H9 (cell line): ENCODE data around the gene PAQR9. TPM values are rescaled to one million over a fixed set of nuclear protein-coding genes. Genes with fewer than 3 reads are reported as not detected.
A peak's percentile ranks its signal among the peaks of the same experiment; 100 is the strongest.

Experiments used
- DNase-seq: peaks from one replicate; pipeline ENCODE4 v3.0.0-alpha.2; 2017
- H2AFZ ChIP-seq: one replicate; pipeline ENCODE4 v1.6.1; 2013; ENCODE audit warnings: mild to moderate bottlenecking, low read length, control low read depth, moderate library complexity
- H2AK5ac ChIP-seq: 2 replicates; pipeline ENCODE4 v1.6.1; 2013; ENCODE audit warnings: low read length, control low read depth, mixed read lengths; ENCODE audit not compliant: insufficient read length
- H2BK120ac ChIP-seq: one replicate; pipeline ENCODE4 v1.6.1; 2013; ENCODE audit warnings: low read depth, mild to moderate bottlenecking, low read length, control low read depth, inconsistent platforms; ENCODE audit not compliant: poor library complexity, severe bottlenecking
- H2BK12ac ChIP-seq: 2 replicates; pipeline ENCODE4 v1.6.1; 2013; ENCODE audit warnings: low read length, control low read depth, mixed read lengths, low read depth; ENCODE audit not compliant: insufficient read length
- H2BK15ac ChIP-seq: 2 replicates; pipeline ENCODE4 v1.6.1; 2013; ENCODE audit warnings: low read depth, low read length, control low read depth
- H2BK20ac ChIP-seq: one replicate; pipeline ENCODE4 v1.6.1; 2013; ENCODE audit warnings: low read depth, mild to moderate bottlenecking, low read length, control low read depth, inconsistent platforms; ENCODE audit not compliant: poor library complexity, severe bottlenecking
- H2BK5ac ChIP-seq: 2 replicates; pipeline ENCODE4 v1.6.1; 2013; ENCODE audit warnings: low read length, control low read depth, mixed read lengths; ENCODE audit not compliant: insufficient read length
- H3K14ac ChIP-seq: 2 replicates; pipeline ENCODE4 v1.6.1; 2013; ENCODE audit warnings: low read length, control low read depth; ENCODE audit not compliant: insufficient read depth
- H3K18ac ChIP-seq: 2 replicates; pipeline ENCODE4 v1.6.1; 2013; ENCODE audit warnings: low read depth, mild to moderate bottlenecking, mixed read lengths, low read length, control low read depth; ENCODE audit not compliant: insufficient read length
- H3K23ac ChIP-seq: 2 replicates; pipeline ENCODE4 v1.6.1; 2013; ENCODE audit warnings: low read length, control low read depth, mixed read lengths, low read depth; ENCODE audit not compliant: insufficient read length
- H3K23me2 ChIP-seq: 2 replicates; pipeline ENCODE4 v1.6.1; 2013; ENCODE audit warnings: low read depth, mild to moderate bottlenecking, mixed read lengths, low read length, control low read depth; ENCODE audit not compliant: insufficient read length, poor library complexity, severe bottlenecking
- H3K27ac ChIP-seq: 2 replicates; pipeline ENCODE4 v1.5.1; 2013; ENCODE audit warnings: low read length, control low read depth, mixed read lengths, low read depth; ENCODE audit not compliant: insufficient read length
- H3K27me3 ChIP-seq: 2 replicates; pipeline ENCODE4 v1.6.1; 2013; ENCODE audit warnings: low read length, control low read depth, inconsistent platforms; ENCODE audit not compliant: insufficient read depth
- H3K4ac ChIP-seq: 2 replicates; pipeline ENCODE4 v1.6.1; 2013; ENCODE audit warnings: low read depth, mild to moderate bottlenecking, control low read depth, inconsistent platforms, low read length, moderate library complexity
- H3K4me1 ChIP-seq: 2 replicates; pipeline ENCODE4 v1.6.1; 2013; ENCODE audit warnings: low read length, control low read depth, inconsistent platforms; ENCODE audit not compliant: insufficient read depth
- H3K4me2 ChIP-seq: 2 replicates; pipeline ENCODE4 v1.6.1; 2013; ENCODE audit warnings: low read length, control low read depth, mixed read lengths; ENCODE audit not compliant: insufficient read length, insufficient read depth
- H3K56ac ChIP-seq: 2 replicates; pipeline ENCODE4 v1.6.1; 2013; ENCODE audit warnings: low read depth, mild to moderate bottlenecking, mixed read lengths, low read length, control low read depth; ENCODE audit not compliant: insufficient read length
- H3K79me1 ChIP-seq: 2 replicates; pipeline ENCODE4 v1.6.1; 2013; ENCODE audit warnings: low read depth, mild to moderate bottlenecking, moderate library complexity, low read length, control low read depth, inconsistent platforms; ENCODE audit not compliant: insufficient read depth, poor library complexity, severe bottlenecking
- H3K79me2 ChIP-seq: 2 replicates; pipeline ENCODE4 v1.6.1; 2013; ENCODE audit warnings: low read length, control low read depth, inconsistent platforms; ENCODE audit not compliant: insufficient read depth
- H3K9ac ChIP-seq: 2 replicates; pipeline ENCODE4 v1.6.1; 2013; ENCODE audit warnings: low read length, control low read depth, mixed read lengths; ENCODE audit not compliant: insufficient read length; ENCODE audit errors: extremely low read depth
- H3K9me3 ChIP-seq: one replicate; pipeline ENCODE4 v1.6.1; 2013; ENCODE audit warnings: low read depth, low read length, inconsistent platforms; ENCODE audit not compliant: control insufficient read depth
- H3T11ph ChIP-seq: one replicate; pipeline ENCODE4 v1.6.1; 2013; ENCODE audit warnings: mild to moderate bottlenecking, low read length, control low read depth, inconsistent platforms
- H4K20me1 ChIP-seq: one replicate; pipeline ENCODE4 v1.6.1; 2013; ENCODE audit not compliant: control insufficient read depth, insufficient read length, insufficient read depth
- H4K5ac ChIP-seq: 2 replicates; pipeline ENCODE4 v1.6.1; 2013; ENCODE audit warnings: low read depth, mild to moderate bottlenecking, mixed read lengths, low read length, control low read depth; ENCODE audit not compliant: insufficient read length
- H4K8ac ChIP-seq: replicated peaks from 2 replicates; pipeline ENCODE4 v1.6.1; 2013; ENCODE audit warnings: low read length, control low read depth, mixed read lengths, low read depth; ENCODE audit not compliant: insufficient read length
- H4K91ac ChIP-seq: 2 replicates; pipeline ENCODE4 v1.6.1; 2013; ENCODE audit warnings: low read depth, mild to moderate bottlenecking, moderate library complexity, mixed read lengths, low read length, control low read depth; ENCODE audit not compliant: insufficient read length
- H3K27ac Mint-ChIP-seq, 3 experiments: 2 replicates in 2 of 3; 3 replicates in 1 of 3; pipeline ENCODE4 v1.8.0; 2020 to 2021; ENCODE audit warnings: mixed read lengths in 3 of 3, mild to moderate bottlenecking in 1 of 3, moderate library complexity in 1 of 3
- H3K27me3 Mint-ChIP-seq: 2 replicates; pipeline ENCODE4 v1.8.0; 2021; ENCODE audit warnings: low read depth, mild to moderate bottlenecking, moderate library complexity, mixed read lengths
- H3K36me3 Mint-ChIP-seq, 3 experiments: 2 replicates in 2 of 3; 3 replicates in 1 of 3; pipeline ENCODE4 v1.8.0; 2020 to 2021; ENCODE audit warnings: low read depth in 3 of 3, mixed read lengths in 3 of 3; ENCODE audit not compliant: insufficient read depth in 1 of 3
- H3K4me1 Mint-ChIP-seq, 2 experiments: 2 replicates each; pipeline ENCODE4 v1.8.0; 2020; ENCODE audit warnings: mixed read lengths in 2 of 2
- H3K4me3 Mint-ChIP-seq, 2 experiments: 2 replicates in 1 of 2; 3 replicates in 1 of 2; pipeline ENCODE4 v1.8.0; 2020 to 2021; ENCODE audit warnings: mild to moderate bottlenecking in 2 of 2, mixed read lengths in 2 of 2, moderate library complexity in 1 of 2
- H3K9me3 Mint-ChIP-seq, 2 experiments: 2 replicates in 1 of 2; 3 replicates in 1 of 2; pipeline ENCODE4 v1.8.0; 2020; ENCODE audit warnings: mild to moderate bottlenecking in 2 of 2, mixed read lengths in 2 of 2, moderate library complexity in 1 of 2
- WGBS: extraction: QIAGEN DNeasy Blood & Tissue Kit; methylation state at CpG from one replicate; pipeline ENCODE4 v1.1.7; 2013; ENCODE audit warnings: missing lambda C conversion rate, low lambda C conversion rate, mixed read lengths; ENCODE audit not compliant: insufficient read length; ENCODE audit errors: extremely low coverage; 5-methylcytosine and 5-hydroxymethylcytosine counted together
- total RNA-seq: library from RNA; stranded (reverse); gene quantifications from 2 replicates; pipeline ENCODE4 v1.2.1, GENCODE V29; 2021
- TF ChIP-seq, protein P1 (sequence below): fragments of 200-600 bp; sonication (generic); conservative IDR thresholded peaks from 3 replicates; pipeline ENCODE4 v1.8.0; 2021; ENCODE audit warnings: antibody characterized with exemption, mild to moderate bottlenecking

PAQR9 gene
- total RNA-seq, 1 experiment from 2014 or later, result 2.3 TPM

- Mint-ChIP-seq H3K4me3 (peak overlapping the region; percentile 90 to 96), H3K36me3 (peaks cover 0 to 2% (median 0%) of the 10 kb centered on the region in 3 experiments; a peak in 2 of 7 replicates), H3K27ac (peak overlapping the region; percentile 11 to 99 (median 11); a peak in 2 of 7 replicates), H3K9me3 (no peaks in the 10 kb centered on the region), H3K27me3 (no peaks in the 10 kb centered on the region), H3K4me1 (peaks cover 21 to 25% of the 10 kb centered on the region in 2 experiments)
- H3K4me2 ChIP-seq, result peak overlapping the region; percentile 98
- no peak overlapping the region for H2BK20ac ChIP-seq
- no peak overlapping the region for H3K14ac ChIP-seq
- H3K23ac ChIP-seq, result no peak overlapping the region
- no peak overlapping the region for H3K18ac ChIP-seq
- H2AFZ ChIP-seq, result no peak overlapping the region
- no peak overlapping the region for H2BK15ac ChIP-seq
- H2AK5ac ChIP-seq, result no peak overlapping the region
- H3K27me3 ChIP-seq, result no peaks in the 10 kb centered on the region
- no peaks in the 10 kb centered on the region for H3K79me1 ChIP-seq
- WGBS, result no CpG with 5 or more reads among the region's 4 CpGs
- no peak overlapping the region for H3K4ac ChIP-seq
- no peak overlapping the region for H3K27ac ChIP-seq
- H4K20me1 ChIP-seq, result no peaks in the 10 kb centered on the region
- H2BK5ac ChIP-seq, result no peak overlapping the region
- no peak for DNase-seq
- peaks cover 14% of the 10 kb centered on the region for H3K23me2 ChIP-seq
- H4K8ac ChIP-seq, result no peak overlapping the region
- no peaks in the 10 kb centered on the region for H3K4me1 ChIP-seq
- H3K56ac ChIP-seq, result no peak overlapping the region
- peaks cover 18% of the 10 kb centered on the region; the same call in 1 of the 2 replicates for H3K79me2 ChIP-seq
- peak overlapping the region; percentile 4 for H3K9ac ChIP-seq
- TF ChIP-seq, protein P1, sequence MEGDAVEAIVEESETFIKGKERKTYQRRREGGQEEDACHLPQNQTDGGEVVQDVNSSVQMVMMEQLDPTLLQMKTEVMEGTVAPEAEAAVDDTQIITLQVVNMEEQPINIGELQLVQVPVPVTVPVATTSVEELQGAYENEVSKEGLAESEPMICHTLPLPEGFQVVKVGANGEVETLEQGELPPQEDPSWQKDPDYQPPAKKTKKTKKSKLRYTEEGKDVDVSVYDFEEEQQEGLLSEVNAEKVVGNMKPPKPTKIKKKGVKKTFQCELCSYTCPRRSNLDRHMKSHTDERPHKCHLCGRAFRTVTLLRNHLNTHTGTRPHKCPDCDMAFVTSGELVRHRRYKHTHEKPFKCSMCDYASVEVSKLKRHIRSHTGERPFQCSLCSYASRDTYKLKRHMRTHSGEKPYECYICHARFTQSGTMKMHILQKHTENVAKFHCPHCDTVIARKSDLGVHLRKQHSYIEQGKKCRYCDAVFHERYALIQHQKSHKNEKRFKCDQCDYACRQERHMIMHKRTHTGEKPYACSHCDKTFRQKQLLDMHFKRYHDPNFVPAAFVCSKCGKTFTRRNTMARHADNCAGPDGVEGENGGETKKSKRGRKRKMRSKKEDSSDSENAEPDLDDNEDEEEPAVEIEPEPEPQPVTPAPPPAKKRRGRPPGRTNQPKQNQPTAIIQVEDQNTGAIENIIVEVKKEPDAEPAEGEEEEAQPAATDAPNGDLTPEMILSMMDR, result no peak
- H4K91ac ChIP-seq, result no peak overlapping the region
- H3T11ph ChIP-seq, result no peak overlapping the region
- H3K9me3 ChIP-seq, result no peaks in the 10 kb centered on the region
- no peak overlapping the region for H4K5ac ChIP-seq
- H2BK12ac ChIP-seq, result no peak overlapping the region
- no peak overlapping the region for H2BK120ac ChIP-seq
Measured at GRCh38 chr3:142999881-143000280, 36.4 kb upstream of the PAQR9 start.
